RKO (cell line): ENCODE results near the gene KRTAP5-1.
"Not testable (repeated sequence)": the region's sequence is repeated elsewhere in the genome, so short reads cannot be mapped to it uniquely, and the experiment has no call there.

Experiments
- DNase-seq: peaks from one replicate; pipeline ENCODE4 v3.0.0-alpha.2; 2016; ENCODE audit warnings: low spot score

KRTAP5-1 gene

DNA sequence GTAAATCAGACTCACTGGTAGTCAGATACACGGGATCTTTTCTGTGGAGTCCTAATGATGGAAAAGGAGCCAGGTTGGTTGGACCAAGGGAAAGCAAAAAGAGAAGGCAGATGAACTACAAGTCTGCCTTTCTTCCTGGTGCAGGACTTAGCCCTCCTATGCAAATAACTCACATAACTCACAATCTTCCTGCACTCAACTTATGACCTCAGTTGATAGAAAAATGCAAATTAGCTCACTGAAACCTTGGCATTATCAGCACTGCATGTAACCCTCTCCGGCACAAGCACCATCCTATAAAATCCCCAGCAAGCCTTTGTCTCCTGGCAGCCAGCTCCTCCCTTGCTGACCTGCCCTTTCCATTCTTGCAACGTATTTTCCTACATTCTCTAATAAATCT, 16.6 kb upstream of the KRTAP5-1 start:
- DNase-seq: not testable (repeated sequence)

DNA sequence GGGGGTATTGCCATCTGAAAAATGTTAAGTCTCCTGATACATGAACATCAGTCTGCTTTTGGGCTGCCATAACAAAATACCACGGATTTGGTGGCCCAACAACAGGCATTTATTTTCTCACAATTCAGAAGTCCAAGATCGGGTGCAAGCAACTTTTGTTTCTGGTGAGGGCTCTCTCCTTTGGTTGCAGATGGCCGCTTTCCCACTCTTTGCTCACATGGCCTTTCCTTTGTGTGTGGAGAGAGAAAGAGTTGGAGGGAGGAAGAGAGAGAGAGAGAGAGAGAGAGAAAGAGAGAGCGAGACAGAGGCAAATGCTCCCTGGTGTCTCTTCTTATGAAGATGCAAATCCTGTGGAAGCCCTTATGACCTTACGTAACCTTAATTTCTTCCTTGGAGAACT, 15.5 kb upstream of the KRTAP5-1 start:
- DNase-seq: no peak

- DNase-seq: no peak
Measured at GRCh38 chr11:1598816-1599215, 13.7 kb upstream of the KRTAP5-1 start.

DNA sequence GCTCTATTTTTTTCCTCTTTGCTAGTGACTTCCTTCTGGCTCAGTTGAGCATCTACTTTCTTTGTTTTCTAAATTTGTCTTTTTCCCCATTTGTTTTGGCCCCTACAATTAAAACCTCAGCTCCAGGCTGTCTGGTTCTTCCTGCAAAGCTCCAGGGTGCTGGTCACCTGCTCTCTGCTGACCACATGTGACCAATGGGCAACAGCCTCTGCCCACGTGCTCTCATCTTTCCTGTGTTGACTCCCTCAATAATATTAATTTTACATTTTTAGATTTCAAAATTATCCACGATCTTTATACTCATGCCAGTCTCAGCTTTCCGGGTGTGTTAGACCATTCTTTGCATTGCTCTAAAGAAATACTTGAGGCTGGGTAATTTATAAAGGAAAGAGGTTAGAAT, 13.3 kb upstream of the KRTAP5-1 start:
- not testable (repeated sequence) for DNase-seq

DNA sequence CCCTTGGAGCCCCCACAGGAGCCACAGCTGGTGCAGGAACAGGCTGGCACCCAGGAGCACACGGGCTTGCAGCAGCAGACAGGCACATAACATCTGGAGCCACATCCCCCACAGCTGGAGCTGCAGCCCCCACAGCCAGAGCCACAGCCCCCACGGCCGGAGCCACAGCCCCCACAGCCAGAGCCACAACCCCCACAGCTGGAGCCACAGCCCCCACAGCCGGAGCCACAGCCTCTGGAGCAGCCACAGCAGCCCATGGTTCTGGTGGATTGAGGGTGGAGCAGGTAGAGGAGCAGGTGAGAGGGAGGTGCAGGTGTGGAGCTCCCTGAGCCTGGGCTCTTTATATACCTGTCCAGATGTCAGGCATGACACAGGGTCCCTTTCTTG, 12.9 kb upstream of the KRTAP5-1 start, which contains the start of gene KRTAP5-2:
Gene KRTAP5-2, minus strand, starts transcription at position 301 of the 387 bp plus-strand sequence. Its CDS starts 44 bp downstream, at position 257.
- no peak for DNase-seq

- no peak for DNase-seq
Measured at GRCh38 chr11:1597331-1597993, 12.4 kb upstream of the KRTAP5-1 start.

- not testable (repeated sequence) for DNase-seq
Measured at GRCh38 chr11:1596576-1597121, 11.6 kb upstream of the KRTAP5-1 start.

DNA sequence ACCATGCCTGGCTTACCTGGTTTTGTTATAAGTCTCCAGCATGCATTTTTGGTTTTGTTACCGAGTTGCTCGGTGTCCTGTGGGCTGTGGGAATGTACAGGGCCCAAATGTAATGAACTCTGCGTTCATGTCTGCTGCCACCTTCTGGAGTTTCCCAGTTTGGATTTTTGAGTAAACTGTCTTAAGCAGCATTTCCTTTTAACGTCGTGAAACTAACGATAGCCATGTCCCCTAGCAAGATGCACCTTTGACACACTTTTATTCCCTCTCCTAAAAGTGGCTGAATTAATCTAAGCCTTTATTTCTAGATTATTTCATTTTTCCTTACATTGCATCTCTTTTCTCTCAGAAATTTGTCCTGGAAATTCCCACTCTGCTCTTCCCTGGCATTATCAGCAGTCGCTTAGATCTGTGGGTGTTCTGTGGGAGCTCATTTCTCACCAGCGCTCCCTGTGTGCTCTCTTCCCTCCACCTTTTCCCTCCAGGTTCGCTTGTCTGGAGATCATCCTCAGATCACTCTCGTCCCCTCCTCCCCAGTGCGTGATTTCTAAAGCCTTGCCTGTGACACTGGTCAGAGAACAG, 11.0 kb upstream of the KRTAP5-1 start:
- DNase-seq: not testable (repeated sequence)

DNA sequence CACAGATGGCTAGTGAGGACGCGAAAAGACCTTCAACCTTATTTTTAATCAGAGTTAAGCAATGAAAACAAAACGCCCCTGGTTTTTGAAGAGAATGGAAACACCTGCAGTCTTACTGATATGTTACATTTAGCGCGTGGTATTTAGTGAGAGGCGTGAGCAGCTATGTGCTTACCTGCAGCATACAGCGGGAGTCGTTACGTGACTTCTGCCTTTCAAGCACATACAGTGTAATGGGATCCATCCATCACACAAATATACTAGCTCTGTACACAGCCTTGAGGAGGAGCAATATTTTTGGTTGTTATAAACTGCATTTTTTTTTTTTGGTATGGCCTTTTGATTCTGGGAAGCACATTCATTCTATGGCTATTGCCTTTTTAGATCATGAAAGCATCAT, 7.5 kb upstream of the KRTAP5-1 start:
- no peak for DNase-seq

DNA sequence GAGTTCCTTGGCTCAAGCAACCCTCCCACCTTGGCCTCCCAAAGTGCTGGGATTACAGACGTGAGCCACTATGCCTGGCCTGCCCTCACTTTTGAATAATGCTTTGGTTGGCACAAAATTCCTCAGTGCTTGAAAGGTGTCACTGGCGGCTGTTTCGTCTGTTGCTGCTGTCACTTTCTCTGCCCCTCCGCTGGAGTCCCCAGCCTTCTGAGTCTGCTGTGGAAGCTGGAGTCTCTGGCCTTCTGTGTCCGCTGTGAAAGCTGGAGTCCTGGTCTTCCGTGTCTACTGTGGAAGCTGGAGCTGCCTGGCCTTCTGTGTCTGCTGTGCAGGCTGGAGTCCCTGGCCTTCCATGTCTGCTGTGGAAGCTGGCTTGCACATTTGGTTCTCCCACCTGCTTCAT, 4.9 kb upstream of the KRTAP5-1 start:
- no peak for DNase-seq

- not testable (repeated sequence) for DNase-seq
Measured at GRCh38 chr11:1589191-1589963, 4.3 kb upstream of the KRTAP5-1 start.

GRCh38 chr11:1586699-1587098, 1.6 kb upstream of the KRTAP5-1 start:
- no peak for DNase-seq

- DNase-seq: not testable (repeated sequence)
Measured at GRCh38 chr11:1582909-1583308, 2.2 kb downstream of the KRTAP5-1 start.

GRCh38 chr11:1581976-1582375, 3.1 kb downstream of the KRTAP5-1 start:
- no peak for DNase-seq

DNA sequence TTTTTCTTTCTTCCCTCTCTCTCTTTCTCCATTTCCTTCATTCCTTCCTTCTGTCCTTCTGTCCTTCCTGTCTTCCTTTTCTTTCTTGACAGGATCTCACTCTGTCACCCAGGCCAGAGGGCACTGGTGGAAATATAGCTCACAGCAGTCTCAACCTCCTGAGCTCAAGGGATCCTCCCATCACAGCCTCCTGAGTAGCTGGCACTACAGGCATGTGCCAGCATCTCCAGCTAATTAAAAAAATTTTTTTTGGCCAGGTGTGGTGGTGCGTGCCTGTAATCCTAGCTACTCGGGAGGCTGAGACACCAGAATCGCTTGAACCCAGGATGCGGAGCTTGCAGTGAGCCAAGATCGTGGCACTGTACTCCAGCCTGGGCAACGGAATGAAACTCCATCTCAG, 8.3 kb downstream of the KRTAP5-1 start:
- DNase-seq: no peak

GRCh38 chr11:1575756-1576155, 9.3 kb downstream of the KRTAP5-1 start:
- DNase-seq: not testable (repeated sequence)

GRCh38 chr11:1574933-1575242, 10.2 kb downstream of the KRTAP5-1 start:
- no peak for DNase-seq

GRCh38 chr11:1574238-1574932, 10.7 kb downstream of the KRTAP5-1 start:
- peak; percentile 57 for DNase-seq

- no peak for DNase-seq
Measured at GRCh38 chr11:1573903-1574237, 11.2 kb downstream of the KRTAP5-1 start.

DNA sequence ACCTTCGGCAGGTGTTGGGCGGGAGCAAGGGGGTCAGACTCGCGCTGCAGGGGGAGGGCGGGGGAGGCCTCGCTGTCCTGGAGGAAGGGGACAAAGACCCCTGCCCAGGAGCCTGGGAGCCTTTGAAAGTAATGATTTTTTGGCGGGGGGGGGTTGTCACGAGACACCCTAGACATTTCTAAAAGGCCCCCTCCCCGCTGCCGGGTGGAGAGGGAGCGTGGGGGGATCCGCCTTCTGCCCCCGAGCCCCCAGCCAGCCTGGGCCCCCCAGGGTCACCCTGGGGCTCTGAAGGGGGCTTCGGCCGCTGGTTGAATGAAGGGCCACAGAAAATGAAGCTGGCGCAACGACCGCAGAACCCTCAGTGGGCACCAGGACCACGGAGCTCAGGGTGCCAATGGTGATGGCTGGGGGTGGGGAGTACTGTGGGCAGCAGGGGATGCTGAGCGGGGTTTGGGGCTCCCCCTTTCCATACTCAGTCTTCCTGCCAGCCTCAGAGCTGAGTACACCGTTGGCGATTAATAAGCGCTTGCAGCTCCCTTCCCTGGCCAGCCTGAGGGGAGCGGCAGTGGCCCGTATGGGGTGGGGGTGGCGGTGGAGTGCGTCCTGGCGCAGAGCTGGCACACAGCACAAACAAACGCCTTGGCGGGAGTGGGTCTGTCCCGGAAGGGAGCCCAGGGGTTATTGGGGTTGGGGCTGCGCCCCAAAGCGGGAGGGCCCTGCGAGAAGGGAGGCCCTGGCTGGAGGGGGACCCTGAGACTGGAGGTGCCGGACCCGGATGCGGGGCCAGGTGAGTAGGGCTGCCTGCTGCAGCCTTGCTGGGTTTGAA, 11.8 kb downstream of the KRTAP5-1 start:
- no peak for DNase-seq

- peak; percentile 91 for DNase-seq
Measured at GRCh38 chr11:1572197-1573076, 12.6 kb downstream of the KRTAP5-1 start, which contains the start of gene DUSP8. Gene DUSP8 (minus strand): TSS chr11:1572271. CDS start chr11:1565826, 6,445 bp downstream.
